A673 (cell line): ENCODE data around the gene RPUSD4. TPM values are rescaled to one million over a fixed set of nuclear protein-coding genes. Genes with fewer than 3 reads are reported as not detected.

ENCODE experiments used
- BruUV-seq: library from RNA; stranded (reverse); fragments of 400-500 nt; replicated peaks from 2 replicates; lab custom pipeline; 2021; lab: Mats Ljungman, UMichigan
- CTCF ChIA-PET: fragments of 300-600 bp; sonication (Branson Sonifier 250); formaldehyde crosslinking; loops from one replicate; lab custom pipeline; 2022; ENCODE audit warnings: antibody characterized with exemption; lab: Charles Lee
- POLR2A ChIA-PET: fragments of 300-600 bp; sonication (Branson Sonifier 250); formaldehyde crosslinking; loops from one replicate; lab custom pipeline; 2022; ENCODE audit warnings: antibody characterized with exemption; ENCODE audit not compliant: low non-redundant PET; lab: Charles Lee
- DNase-seq: peaks from one replicate; pipeline ENCODE4 v3.0.0-alpha.2; 2015; ENCODE audit warnings: low spot score
- H3K27ac ChIP-seq: fragments of 200-600 bp; sonication (generic); 2 replicates; pipeline ENCODE4 v1.5.1; 2016; ENCODE audit warnings: mixed run types, low read depth, mild to moderate bottlenecking, mixed read lengths, antibody characterized with exemption, low read length; ENCODE audit not compliant: poor library complexity, severe bottlenecking
- H3K27me3 ChIP-seq: fragments of 200-600 bp; sonication (generic); replicated peaks from 2 replicates; pipeline ENCODE4 v1.6.1; 2017; ENCODE audit warnings: mixed run types, low read depth, mild to moderate bottlenecking, mixed read lengths, antibody characterized with exemption, low read length; ENCODE audit not compliant: insufficient read depth, poor library complexity
- H3K36me3 ChIP-seq: fragments of 200-600 bp; sonication (generic); 2 replicates; pipeline ENCODE4 v1.6.1; 2016; ENCODE audit warnings: mixed run types, mild to moderate bottlenecking, mixed read lengths, antibody characterized with exemption, low read length; ENCODE audit not compliant: insufficient read depth, poor library complexity, severe bottlenecking
- H3K4me1 ChIP-seq: fragments of 200-600 bp; sonication (generic); 2 replicates; pipeline ENCODE4 v1.6.1; 2017; ENCODE audit warnings: mixed run types, mild to moderate bottlenecking, mixed read lengths, antibody characterized with exemption, low read length; ENCODE audit not compliant: insufficient read depth, poor library complexity, severe bottlenecking
- H3K4me3 ChIP-seq: fragments of 200-600 bp; sonication (generic); 2 replicates; pipeline ENCODE4 v1.5.1; 2016; ENCODE audit warnings: low read depth, mixed run types, mild to moderate bottlenecking, mixed read lengths, low read length; ENCODE audit not compliant: poor library complexity, severe bottlenecking
- H3K9me3 ChIP-seq: fragments of 200-600 bp; sonication (generic); 2 replicates; pipeline ENCODE4 v1.6.1; 2016; ENCODE audit warnings: mixed run types, low read depth, mild to moderate bottlenecking, mixed read lengths, antibody characterized with exemption, low read length; ENCODE audit not compliant: poor library complexity, severe bottlenecking
- CTCF ChIP-seq: fragments of 300-800, 200-600 bp; sonication (generic); conservative IDR thresholded peaks from 2 replicates; pipeline ENCODE4 v1.5.1; 2017; ENCODE audit warnings: low read depth, mild to moderate bottlenecking, antibody characterized with exemption, low read length, moderate library complexity, mixed read lengths
- EZH2 ChIP-seq: fragments of 200-600 bp; sonication (generic); IDR thresholded peaks from 2 replicates; pipeline ENCODE4 v1.6.1; 2017; ENCODE audit warnings: borderline replicate concordance, low read depth, mild to moderate bottlenecking, mixed read lengths, antibody characterized with exemption, low read length; ENCODE audit not compliant: poor library complexity, severe bottlenecking
- intact Hi-C: fragments of 100-400 bp; cut with micrococcal nuclease; formaldehyde crosslinking; loops from one replicate; pipeline ENCODE4 v1.10.0; 2022; ENCODE audit not compliant: unreplicated experiment
- total RNA-seq: library from RNA; stranded (reverse); gene quantifications from 2 replicates; pipeline ENCODE4 v1.2.3, GENCODE V29; 2021

The RPUSD4 gene
- total RNA-seq, 1 experiment from 2014 or later = 53.9 TPM

GRCh38 chr11:126182787-126183445 is 28.5 kb downstream of the RPUSD4 start:
- Histone ChIP-seq H3K27me3 (no peaks in the 10 kb centered on the region), H3K4me3 (no peak overlapping the region), H3K9me3 (no peaks in the 10 kb centered on the region), H3K4me1 (no peaks in the 10 kb centered on the region), H3K36me3 (no peaks in the 10 kb centered on the region), H3K27ac (no peak overlapping the region)
- CTCF ChIA-PET = no interaction called here
- no TSS peak for BruUV-seq
- no peak for TF ChIP-seq EZH2
- no peak for TF ChIP-seq CTCF
- POLR2A ChIA-PET = no interaction called here
- intact Hi-C loops = no loop called here
- DNase-seq = no peak

- Histone ChIP-seq H3K27ac (no peak overlapping the region), H3K4me1 (no peaks in the 10 kb centered on the region), H3K4me3 (no peak overlapping the region), H3K9me3 (no peaks in the 10 kb centered on the region), H3K36me3 (no peaks in the 10 kb centered on the region), H3K27me3 (no peaks in the 10 kb centered on the region)
- no peak for DNase-seq
- ChIA-PET CTCF (no interaction called here), POLR2A (interaction anchor here (0.6 kb wide), 1 partner anchor 43 kb away, joined by 4 read pairs; no protein-coding TSS in a partner anchor)
- TF ChIP-seq CTCF = no peak
- no peak for TF ChIP-seq EZH2
- intact Hi-C loops = no loop called here
- BruUV-seq = no TSS peak
Observed at GRCh38 chr11:126181939-126182730, 29.3 kb downstream of the RPUSD4 start.

DNA sequence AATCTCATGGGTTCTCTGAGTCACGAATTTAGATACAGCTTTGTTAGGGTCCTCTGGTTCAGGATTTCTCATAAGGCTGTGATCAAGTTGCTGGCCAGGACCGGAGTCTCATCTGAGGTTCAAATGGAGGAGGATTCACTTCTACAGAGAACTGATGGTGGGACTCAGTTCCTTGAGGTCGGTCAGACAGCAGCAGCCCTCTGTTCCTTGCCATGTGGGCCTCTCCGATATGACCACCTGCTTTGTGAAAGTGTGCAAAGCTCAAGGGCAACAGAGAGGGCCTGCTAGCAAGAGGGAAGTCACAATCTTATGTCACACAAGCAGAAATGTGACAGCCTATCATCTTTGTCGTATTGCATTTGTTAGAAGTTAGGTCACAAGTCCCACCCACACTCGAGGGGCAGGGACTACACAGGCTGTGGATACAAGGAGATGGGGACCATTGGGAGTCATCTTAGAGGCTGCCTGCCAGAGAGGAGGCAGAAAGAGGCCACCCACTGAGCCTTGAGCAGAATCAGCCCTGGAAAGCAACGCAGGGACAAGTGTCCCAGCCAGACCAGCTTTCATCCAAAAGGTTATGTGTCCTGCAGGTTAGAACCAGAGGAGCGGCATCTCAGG is 34.5 kb downstream of the RPUSD4 start:
- no TSS peak for BruUV-seq
- no peak overlapping the region for H3K4me3 ChIP-seq
- CTCF ChIA-PET = no interaction called here
- H3K4me1 ChIP-seq = peaks cover 8% of the 10 kb centered on the region
- no peaks in the 10 kb centered on the region for H3K36me3 ChIP-seq
- intact Hi-C loops = no loop called here
- no peak for DNase-seq
- no peaks in the 10 kb centered on the region for H3K9me3 ChIP-seq
- POLR2A ChIA-PET = no interaction called here
- H3K27me3 ChIP-seq = no peaks in the 10 kb centered on the region
- TF ChIP-seq EZH2 (no peak), CTCF (no peak)
- H3K27ac ChIP-seq = no peak overlapping the region
